Fibroblast of villous mesenchyme (primary cell): ENCODE data around the gene ZNF2. TPM values are rescaled to one million over a fixed set of nuclear protein-coding genes. Genes with fewer than 3 reads are reported as not detected.

ENCODE experiments used
- DNase-seq: peaks from one replicate; pipeline ENCODE4 v3.0.0-alpha.2; 2010; ENCODE audit warnings: low read depth
- H3K4me3 ChIP-seq: 2 replicates; pipeline ENCODE4 v1.5.1; 2011; ENCODE audit warnings: low read depth, mild to moderate bottlenecking, low read length
- total RNA-seq: library from RNA; depleted of rRNA; stranded (reverse); fragments of >200 nt; gene quantifications from 2 replicates; pipeline ENCODE4 v1.2.3, GENCODE V29; 2012
- TF ChIP-seq, protein P1 (sequence below): IDR thresholded peaks from 2 replicates; pipeline ENCODE4 v1.5.1; 2012; ENCODE audit warnings: low read depth, mild to moderate bottlenecking, low read length; ENCODE audit not compliant: insufficient read depth

Gene ZNF2
- total RNA-seq, 1 donor: 7.8 TPM

DNA sequence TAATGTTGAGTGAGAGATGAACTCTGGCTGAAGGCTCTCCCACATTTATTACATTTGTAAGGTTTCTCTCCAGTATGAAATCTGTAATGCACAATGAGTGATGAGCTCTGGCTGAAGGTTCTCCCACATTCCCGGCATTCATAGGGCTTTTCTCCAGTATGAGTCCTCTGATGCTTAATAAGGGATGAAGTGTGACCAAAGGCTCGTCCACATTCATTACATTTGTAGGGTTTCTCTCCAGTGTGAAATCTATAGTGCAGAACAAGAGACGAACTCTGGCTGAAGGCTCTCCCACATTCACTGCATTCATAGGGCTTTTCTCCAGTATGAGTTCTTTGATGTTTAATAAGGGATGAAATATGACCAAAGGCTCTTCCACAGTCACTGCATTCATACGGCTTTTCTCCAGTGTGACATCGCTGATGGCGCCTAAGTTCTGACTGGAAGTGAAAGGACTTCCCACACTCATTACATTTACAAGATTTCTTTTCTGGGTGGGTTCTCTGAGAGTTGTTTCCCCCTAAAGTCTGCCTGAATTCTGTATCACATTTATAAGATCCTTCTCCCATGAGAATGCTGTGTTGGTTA lies 16.1 kb upstream of the ZNF2 start:
- no peak for DNase-seq
- TF ChIP-seq, protein P1, sequence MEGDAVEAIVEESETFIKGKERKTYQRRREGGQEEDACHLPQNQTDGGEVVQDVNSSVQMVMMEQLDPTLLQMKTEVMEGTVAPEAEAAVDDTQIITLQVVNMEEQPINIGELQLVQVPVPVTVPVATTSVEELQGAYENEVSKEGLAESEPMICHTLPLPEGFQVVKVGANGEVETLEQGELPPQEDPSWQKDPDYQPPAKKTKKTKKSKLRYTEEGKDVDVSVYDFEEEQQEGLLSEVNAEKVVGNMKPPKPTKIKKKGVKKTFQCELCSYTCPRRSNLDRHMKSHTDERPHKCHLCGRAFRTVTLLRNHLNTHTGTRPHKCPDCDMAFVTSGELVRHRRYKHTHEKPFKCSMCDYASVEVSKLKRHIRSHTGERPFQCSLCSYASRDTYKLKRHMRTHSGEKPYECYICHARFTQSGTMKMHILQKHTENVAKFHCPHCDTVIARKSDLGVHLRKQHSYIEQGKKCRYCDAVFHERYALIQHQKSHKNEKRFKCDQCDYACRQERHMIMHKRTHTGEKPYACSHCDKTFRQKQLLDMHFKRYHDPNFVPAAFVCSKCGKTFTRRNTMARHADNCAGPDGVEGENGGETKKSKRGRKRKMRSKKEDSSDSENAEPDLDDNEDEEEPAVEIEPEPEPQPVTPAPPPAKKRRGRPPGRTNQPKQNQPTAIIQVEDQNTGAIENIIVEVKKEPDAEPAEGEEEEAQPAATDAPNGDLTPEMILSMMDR: no peak

GRCh38 chr2:95158441-95158840 lies 7.2 kb upstream of the ZNF2 start:
- DNase-seq: no peak
- H3K4me3 ChIP-seq: peak overlapping the region; percentile 81
- TF ChIP-seq, protein P1: no peak

More for the DNA sequence above, 16.1 kb upstream of the ZNF2 start:
- H3K4me3 ChIP-seq: no peak overlapping the region

- DNase-seq: peak; percentile 47
- H3K4me3 ChIP-seq: peak overlapping the region; percentile 81
- TF ChIP-seq, protein P1: no peak
Observed at GRCh38 chr2:95158891-95159619, 6.6 kb upstream of the ZNF2 start.

GRCh38 chr2:95159690-95160449 lies 5.7 kb upstream of the ZNF2 start, which contains the start of gene ZNF514:
Gene ZNF514, minus strand, starts transcription at chr2:95159848. Its CDS starts 6,595 bp downstream, at chr2:95153253.
- peak; percentile 77 for DNase-seq
- TF ChIP-seq, protein P1: no peak
- peak within 1 kb of the TSS; percentile 81 for H3K4me3 ChIP-seq

GRCh38 chr2:95165030-95165370 lies 609 bp upstream of the ZNF2 start:
- H3K4me3 ChIP-seq: peak overlapping the region; percentile 98
- DNase-seq: no peak
- TF ChIP-seq, protein P1: no peak

DNA sequence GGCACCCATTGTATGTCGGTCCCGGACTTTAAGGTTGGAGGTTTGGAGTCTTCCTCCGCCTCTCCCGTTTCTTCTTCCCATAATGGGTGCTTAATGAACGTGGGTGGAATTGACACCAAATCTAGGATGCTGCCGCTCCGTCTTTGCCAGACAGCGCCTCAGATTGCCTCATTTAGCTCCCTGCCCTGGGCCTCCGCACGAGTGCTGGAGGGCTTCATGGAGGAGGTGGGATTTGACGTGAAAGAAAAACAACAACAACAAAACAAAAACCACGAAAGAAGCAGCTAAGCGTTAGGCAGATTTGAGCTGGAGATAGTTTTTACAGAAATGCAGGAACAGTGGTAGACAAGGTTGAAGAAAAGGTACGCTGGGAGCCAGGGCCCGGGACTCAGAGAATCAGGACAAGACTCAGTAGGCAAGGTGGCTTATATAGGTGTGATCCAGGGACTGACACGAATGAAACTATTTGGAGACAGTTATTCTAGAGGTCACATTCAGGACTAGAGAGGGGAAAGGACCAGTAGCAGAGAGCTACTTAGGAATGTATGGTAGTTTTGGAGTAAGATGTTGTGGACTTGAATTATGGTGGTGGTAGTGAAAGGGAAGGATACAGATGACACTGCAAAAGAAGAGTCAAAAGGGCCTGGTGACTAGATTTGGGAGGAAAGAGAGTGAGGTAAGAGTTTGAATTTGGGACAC lies 605 bp downstream of the ZNF2 start:
- no peak for DNase-seq
- peak overlapping the region; percentile 98 for H3K4me3 ChIP-seq
- TF ChIP-seq, protein P1: no peak
